Caco-2 (cell line): ENCODE results near the gene TAGAP. TPM values are rescaled to one million over a fixed set of nuclear protein-coding genes. Genes with fewer than 3 reads are reported as not detected.

Experiments
- BruUV-seq: library from RNA; stranded (reverse); fragments of 400-500 nt; replicated peaks from 2 replicates; lab custom pipeline; 2021; lab: Mats Ljungman, UMichigan
- CTCF ChIA-PET: fragments of 300-600 bp; sonication (Branson Sonifier 250); formaldehyde crosslinking; loops from one replicate; lab custom pipeline; 2022; ENCODE audit warnings: antibody characterized with exemption; lab: Charles Lee
- POLR2A ChIA-PET: fragments of 300-600 bp; sonication (Branson Sonifier 250); formaldehyde crosslinking; loops from one replicate; lab custom pipeline; 2022; ENCODE audit warnings: antibody characterized with exemption; lab: Charles Lee
- DNase-seq, 2 experiments: peaks; one replicate each; pipeline versions ENCODE4 v3.0.0 to v3.0.0-alpha.2; 2020 to 2022
- H3K27me3 ChIP-seq: replicated peaks from 2 replicates; pipeline ENCODE4 v1.6.0; 2011; ENCODE audit warnings: low read length; ENCODE audit not compliant: control insufficient read depth, insufficient read depth
- H3K36me3 ChIP-seq: 2 replicates; pipeline ENCODE4 v1.5.1; 2011; ENCODE audit warnings: low read length; ENCODE audit not compliant: control insufficient read depth, insufficient read depth
- H3K4me1 ChIP-seq: fragments of 250-450 bp; sonication (Bioruptor Pico); 2 replicates; pipeline ENCODE4 v1.5.1; 2020; ENCODE audit warnings: mild to moderate bottlenecking
- H3K4me3 ChIP-seq: 2 replicates; pipeline ENCODE4 v1.5.1; 2011; ENCODE audit warnings: low read depth, mild to moderate bottlenecking, control low read depth, low read length
- H3K9me3 ChIP-seq: fragments of 250-450 bp; sonication (Bioruptor Pico); 2 replicates; pipeline ENCODE4 v1.5.1; 2020; ENCODE audit warnings: mild to moderate bottlenecking, moderate library complexity
- H3K27ac Mint-ChIP-seq: one replicate; pipeline ENCODE4 v1.8.0; 2022; ENCODE audit warnings: mixed read lengths; ENCODE audit not compliant: unreplicated experiment
- H3K27me3 Mint-ChIP-seq: one replicate; pipeline ENCODE4 v1.8.0; 2022; ENCODE audit warnings: mixed read lengths; ENCODE audit not compliant: insufficient read depth, unreplicated experiment
- H3K36me3 Mint-ChIP-seq: one replicate; pipeline ENCODE4 v1.8.0; 2022; ENCODE audit warnings: mild to moderate bottlenecking, mixed read lengths; ENCODE audit not compliant: insufficient read depth, unreplicated experiment
- H3K4me1 Mint-ChIP-seq: one replicate; pipeline ENCODE4 v1.8.0; 2022; ENCODE audit warnings: low read depth, mixed read lengths; ENCODE audit not compliant: unreplicated experiment
- H3K4me3 Mint-ChIP-seq: one replicate; pipeline ENCODE4 v1.8.0; 2022; ENCODE audit warnings: mild to moderate bottlenecking, moderate library complexity, mixed read lengths; ENCODE audit not compliant: unreplicated experiment
- H3K9me3 Mint-ChIP-seq: one replicate; pipeline ENCODE4 v1.8.0; 2022; ENCODE audit warnings: mixed read lengths; ENCODE audit not compliant: unreplicated experiment
- CTCF ChIP-seq, 2 experiments: fragments of 200-600 bp in 1 of 2; IDR thresholded peaks; 1 replicate in 1 of 2; 2 replicates in 1 of 2; pipeline versions ENCODE4 v1.5.1 to v1.8.0; 2011 to 2022; ENCODE audit warnings: antibody characterized with exemption in 1 of 2, control low read depth in 1 of 2, inconsistent platforms in 1 of 2, low read depth in 1 of 2, low read length in 1 of 2, mild to moderate bottlenecking in 1 of 2, moderate library complexity in 1 of 2; ENCODE audit not compliant: insufficient read depth in 1 of 2, severe bottlenecking in 1 of 2, unreplicated experiment in 1 of 2
- intact Hi-C: fragments of 100-400 bp; cut with micrococcal nuclease; formaldehyde crosslinking; loops from one replicate; pipeline ENCODE4 v1.10.0; 2022; ENCODE audit not compliant: unreplicated experiment
- total RNA-seq: library from RNA; stranded (reverse); gene quantifications from 2 replicates; pipeline ENCODE4 v1.2.3, GENCODE V29; 2022

Gene TAGAP
- total RNA-seq, 1 experiment from 2014 or later: not detected

GRCh38 chr6:159059885-159060506 lies 15.2 kb upstream of the TAGAP start:
- H3K4me1 ChIP-seq: no peaks in the 10 kb centered on the region
- Mint-ChIP-seq H3K4me3 (no peak overlapping the region), H3K27me3 (peaks cover 31% of the 10 kb centered on the region), H3K27ac (no peak overlapping the region), H3K9me3 (no peaks in the 10 kb centered on the region), H3K4me1 (no peaks in the 10 kb centered on the region), H3K36me3 (no peaks in the 10 kb centered on the region)
- BruUV-seq: no TSS peak
- CTCF ChIA-PET: interaction anchor here (0.6 kb wide), 1 partner anchor 356 kb away, joined by 4 read pairs; no protein-coding TSS in a partner anchor
- H3K36me3 ChIP-seq: no peaks in the 10 kb centered on the region
- no peak overlapping the region for H3K4me3 ChIP-seq
- intact Hi-C loops: no loop called here
- peaks cover under 1% of the 10 kb centered on the region for H3K27me3 ChIP-seq
- TF ChIP-seq CTCF (IDR thresholded peaks at IDR 0.05; ENCODE audit: insufficient read depth in 1 of 2, low read depth in 1 of 2, low read length in 1 of 2, severe bottlenecking in 1 of 2, unreplicated experiment in 1 of 2): no peak
- H3K9me3 ChIP-seq: no peaks in the 10 kb centered on the region
- POLR2A ChIA-PET: no interaction called here
- DNase-seq: no peak

GRCh38 chr6:159059141-159059540 lies 14.3 kb upstream of the TAGAP start:
- Mint-ChIP-seq H3K4me3 (no peak overlapping the region), H3K36me3 (no peaks in the 10 kb centered on the region), H3K4me1 (no peaks in the 10 kb centered on the region), H3K9me3 (no peaks in the 10 kb centered on the region), H3K27me3 (peaks cover 33% of the 10 kb centered on the region), H3K27ac (no peak overlapping the region)
- no peak for DNase-seq
- POLR2A ChIA-PET: no interaction called here
- TF ChIP-seq CTCF (IDR thresholded peaks at IDR 0.05; ENCODE audit: insufficient read depth in 1 of 2, low read depth in 1 of 2, low read length in 1 of 2, severe bottlenecking in 1 of 2, unreplicated experiment in 1 of 2): no peak
- Histone ChIP-seq H3K4me1 (no peaks in the 10 kb centered on the region), H3K27me3 (no peaks in the 10 kb centered on the region; the same call in 1 of the 2 replicates), H3K9me3 (no peaks in the 10 kb centered on the region), H3K4me3 (no peak overlapping the region), H3K36me3 (no peaks in the 10 kb centered on the region)
- intact Hi-C loops: no loop called here
- BruUV-seq: no TSS peak
- CTCF ChIA-PET: no interaction called here

- no peak for DNase-seq
- Mint-ChIP-seq H3K27ac (no peak overlapping the region), H3K4me3 (no peak overlapping the region), H3K9me3 (no peaks in the 10 kb centered on the region), H3K4me1 (no peaks in the 10 kb centered on the region), H3K36me3 (no peaks in the 10 kb centered on the region), H3K27me3 (peaks cover 28% of the 10 kb centered on the region)
- no peaks in the 10 kb centered on the region for H3K27me3 ChIP-seq
- no peaks in the 10 kb centered on the region for H3K4me1 ChIP-seq
- no peak for TF ChIP-seq CTCF (IDR thresholded peaks at IDR 0.05; ENCODE audit: insufficient read depth in 1 of 2, low read depth in 1 of 2, low read length in 1 of 2, severe bottlenecking in 1 of 2, unreplicated experiment in 1 of 2)
- ChIA-PET CTCF (no interaction called here), POLR2A (no interaction called here)
- intact Hi-C loops: no loop called here
- H3K9me3 ChIP-seq: no peaks in the 10 kb centered on the region
- no TSS peak for BruUV-seq
- H3K36me3 ChIP-seq: no peaks in the 10 kb centered on the region
- no peak overlapping the region for H3K4me3 ChIP-seq
These were observed 12.1 kb upstream of the TAGAP start for GRCh38 chr6:159056899-159057298.
